Progenitor cell of endocrine pancreas (in vitro differentiated cells): ENCODE data around the gene DYNLT1. TPM values are rescaled to one million over a fixed set of nuclear protein-coding genes. Genes with fewer than 3 reads are reported as not detected.
"Not testable (repeated sequence)": the region's sequence is repeated elsewhere in the genome, so short reads cannot be mapped to it uniquely, and the experiment has no call there.

Experiments used
- DNase-seq: peaks from one replicate; pipeline ENCODE4 v3.0.0; 2021; ENCODE audit warnings: low spot score; ENCODE audit not compliant: unreplicated experiment
- H3K27ac Mint-ChIP-seq: 2 replicates; pipeline ENCODE4 v1.8.0; 2021; ENCODE audit warnings: mild to moderate bottlenecking, moderate library complexity, mixed read lengths
- H3K27me3 Mint-ChIP-seq: 2 replicates; pipeline ENCODE4 v1.8.0; 2021; ENCODE audit warnings: mixed read lengths
- H3K36me3 Mint-ChIP-seq: 2 replicates; pipeline ENCODE4 v1.8.0; 2022; ENCODE audit warnings: mixed read lengths; ENCODE audit not compliant: insufficient read depth
- H3K4me1 Mint-ChIP-seq: 2 replicates; pipeline ENCODE4 v1.8.0; 2021; ENCODE audit warnings: low read depth, mixed read lengths
- H3K4me3 Mint-ChIP-seq: 2 replicates; pipeline ENCODE4 v1.8.0; 2021; ENCODE audit warnings: low read depth, mild to moderate bottlenecking, moderate library complexity, mixed read lengths
- H3K9me3 Mint-ChIP-seq: 2 replicates; pipeline ENCODE4 v1.8.0; 2021; ENCODE audit warnings: low read depth, mixed read lengths
- CTCF ChIP-seq: fragments of 200-600 bp; sonication (generic); IDR thresholded peaks from one replicate; pipeline ENCODE4 v1.5.0; 2021; ENCODE audit warnings: antibody characterized with exemption, mild to moderate bottlenecking; ENCODE audit not compliant: unreplicated experiment
- total RNA-seq: library from RNA; stranded (reverse); gene quantifications from 2 replicates; pipeline ENCODE4 v1.2.1, GENCODE V29; 2021

Gene DYNLT1
- total RNA-seq, 1 donor from 2014 or later, result 124 TPM

GRCh38 chr6:158621694-158622544, 22.6 kb downstream of the DYNLT1 start:
- H3K36me3 Mint-ChIP-seq, result peaks cover 44% of the 10 kb centered on the region
- no peak overlapping the region for H3K4me3 Mint-ChIP-seq
- H3K9me3 Mint-ChIP-seq, result no peaks in the 10 kb centered on the region
- DNase-seq, result no peak
- H3K27me3 Mint-ChIP-seq, result no peaks in the 10 kb centered on the region
- TF ChIP-seq CTCF, result no peak
- peaks cover 8% of the 10 kb centered on the region for H3K4me1 Mint-ChIP-seq
- no peak overlapping the region for H3K27ac Mint-ChIP-seq

GRCh38 chr6:158620963-158621693, 23.4 kb downstream of the DYNLT1 start:
- Mint-ChIP-seq H3K4me1 (peaks cover 8% of the 10 kb centered on the region), H3K4me3 (no peak overlapping the region), H3K36me3 (peaks cover 46% of the 10 kb centered on the region), H3K27ac (no peak overlapping the region), H3K9me3 (no peaks in the 10 kb centered on the region), H3K27me3 (no peaks in the 10 kb centered on the region)
- no peak for DNase-seq
- TF ChIP-seq CTCF, result no peak

GRCh38 chr6:158619922-158620801, 24.4 kb downstream of the DYNLT1 start:
- Mint-ChIP-seq H3K4me3 (no peak overlapping the region), H3K36me3 (peaks cover 50% of the 10 kb centered on the region), H3K27me3 (no peaks in the 10 kb centered on the region), H3K9me3 (no peaks in the 10 kb centered on the region), H3K4me1 (peaks cover 8% of the 10 kb centered on the region), H3K27ac (no peak overlapping the region)
- TF ChIP-seq CTCF, result no peak
- DNase-seq, result no peak

GRCh38 chr6:158618289-158618688, 26.3 kb downstream of the DYNLT1 start:
- Mint-ChIP-seq H3K4me1 (peaks cover 10% of the 10 kb centered on the region), H3K36me3 (peaks cover 57% of the 10 kb centered on the region)
- H3K4me3 Mint-ChIP-seq, H3K27me3 Mint-ChIP-seq, H3K9me3 Mint-ChIP-seq, H3K27ac Mint-ChIP-seq, DNase-seq: not testable (repeated sequence)

GRCh38 chr6:158614606-158615005, 29.9 kb downstream of the DYNLT1 start:
- H3K9me3 Mint-ChIP-seq, H3K27me3 Mint-ChIP-seq, H3K4me3 Mint-ChIP-seq, H3K27ac Mint-ChIP-seq, DNase-seq: not testable (repeated sequence)
- Mint-ChIP-seq H3K36me3 (peaks cover 44% of the 10 kb centered on the region), H3K4me1 (peaks cover 39% of the 10 kb centered on the region)
